AML-193 (cell line): Measurements from ENCODE around the gene TNFRSF17.
"Not testable (repeated sequence)": the region's sequence is repeated elsewhere in the genome, so short reads cannot be mapped to it uniquely, and the experiment has no call there.

Source experiments
- DNase-seq, 2 experiments: peaks; one replicate each; lab custom pipeline; 2025; lab: John Stamatoyannopoulos, UW

The TNFRSF17 gene

GRCh38 chr16:11964761-11965551 is at the start of gene TNFRSF17:
TSS of gene TNFRSF17 (plus strand) at chr16:11965210. CDS start at chr16:11965325, 115 bp downstream.
- DNase-seq: no peak

GRCh38 chr16:11915644-11916523 is 49.1 kb upstream of the TNFRSF17 start, which contains the start of gene GSPT1:
TSS of gene GSPT1 (minus strand) at chr16:11915956. CDS start at chr16:11915720, 236 bp downstream.
- DNase-seq: peak; percentile 94

- DNase-seq: no peak
These were observed 48.3 kb upstream of the TNFRSF17 start for GRCh38 chr16:11916524-11917285.

GRCh38 chr16:11924046-11924445 is 41.0 kb upstream of the TNFRSF17 start:
- DNase-seq: not testable (repeated sequence)

- DNase-seq: not testable (repeated sequence)
These were observed 37.7 kb upstream of the TNFRSF17 start for GRCh38 chr16:11927350-11927749.

GRCh38 chr16:11941945-11942344 is 23.1 kb upstream of the TNFRSF17 start, which contains the start of gene NPIPB2:
TSS of gene NPIPB2 (minus strand) at chr16:11942045. CDS start at chr16:11942045, 0 bp downstream.
- not testable (repeated sequence) for DNase-seq

- DNase-seq: no peak
These were observed 18.6 kb upstream of the TNFRSF17 start for GRCh38 chr16:11946433-11946832.

- DNase-seq: no peak
These were observed 16.2 kb upstream of the TNFRSF17 start for GRCh38 chr16:11948819-11949218.

- peak; percentile 32 to 45 for DNase-seq
These were observed 15.5 kb upstream of the TNFRSF17 start for GRCh38 chr16:11949527-11949926.

GRCh38 chr16:11950388-11950787 is 14.6 kb upstream of the TNFRSF17 start:
- DNase-seq: no peak

GRCh38 chr16:11953576-11953975 is 11.4 kb upstream of the TNFRSF17 start:
- DNase-seq: not testable (repeated sequence)

GRCh38 chr16:11955713-11956123 is 9.3 kb upstream of the TNFRSF17 start:
- DNase-seq: no peak

GRCh38 chr16:11956558-11956957 is 8.5 kb upstream of the TNFRSF17 start:
- DNase-seq: no peak

GRCh38 chr16:11957591-11958395 is 7.2 kb upstream of the TNFRSF17 start:
- no peak for DNase-seq

- peak in 1 of 2 experiments; percentile 30 for DNase-seq
These were observed 2.6 kb upstream of the TNFRSF17 start for GRCh38 chr16:11962457-11962856.

- not testable (repeated sequence) for DNase-seq
These were observed 2.0 kb upstream of the TNFRSF17 start for GRCh38 chr16:11962978-11963377.

GRCh38 chr16:11963706-11964105 is 1.3 kb upstream of the TNFRSF17 start:
- DNase-seq: no peak

GRCh38 chr16:11966173-11966572 is 1.2 kb downstream of the TNFRSF17 start:
- DNase-seq: no peak

- no peak for DNase-seq
These were observed 2.3 kb downstream of the TNFRSF17 start for GRCh38 chr16:11967195-11967911.

GRCh38 chr16:11968577-11968976 is 3.6 kb downstream of the TNFRSF17 start:
- DNase-seq: no peak
